B cell (primary cell): ENCODE data around the gene CYS1. TPM values are rescaled to one million over a fixed set of nuclear protein-coding genes. Genes with fewer than 3 reads are reported as not detected.

Source experiments
- ATAC-seq: fragments of 200-7000 bp; cut with Tn5 transposase; one replicate; pipeline ENCODE4 v1.10.0; 2021; ENCODE audit warnings: low read depth, mild to moderate bottlenecking, moderate number of reproducible peaks, moderate library complexity
- CTCF ChIA-PET: fragments of 350-600 bp; sonication (Branson Sonifier 250); formaldehyde crosslinking; loops from one replicate; lab custom pipeline; 2021; ENCODE audit warnings: antibody characterized with exemption, inconsistent platforms; lab: Charles Lee
- POLR2A ChIA-PET: fragments of 350-600 bp; sonication (Branson Sonifier 250); formaldehyde crosslinking; loops from one replicate; lab custom pipeline; 2021; ENCODE audit warnings: antibody characterized with exemption; lab: Charles Lee
- DNase-seq: peaks from one replicate; pipeline ENCODE4 v3.0.0; 2013
- H2AFZ ChIP-seq: 2 replicates; pipeline ENCODE4 v1.6.1; 2012; ENCODE audit warnings: mild to moderate bottlenecking, low read depth, low read length; ENCODE audit not compliant: insufficient read depth, poor library complexity, severe bottlenecking
- H3K27ac ChIP-seq, 2 donors: 1 replicate in 1 of 2; 2 replicates in 1 of 2; pipeline ENCODE4 v1.5.1; 2012 to 2013; ENCODE audit warnings: low read length in 2 of 2, mild to moderate bottlenecking in 2 of 2, moderate library complexity in 1 of 2
- H3K27me3 ChIP-seq, 4 experiments: fragments of 200-600 bp in 1 of 4; sonication (generic) in 1 of 4; replicated peaks in 1 of 4; 1 replicate in 2 of 4; 2 replicates in 2 of 4; pipeline versions ENCODE4 v1.6.1 to v1.7.0; 2013 to 2016; ENCODE audit warnings: low read length in 3 of 4, mild to moderate bottlenecking in 2 of 4, mixed read lengths in 1 of 4, moderate library complexity in 1 of 4; ENCODE audit not compliant: insufficient read depth in 4 of 4, control insufficient read depth in 3 of 4; ENCODE audit errors: control extremely low read depth in 1 of 4
- H3K36me3 ChIP-seq, 2 experiments: replicated peaks in 1 of 2; 1 replicate in 1 of 2; 2 replicates in 1 of 2; pipeline versions ENCODE4 v1.6.1 to v1.7.1; 2013; ENCODE audit warnings: low read length in 1 of 2; ENCODE audit not compliant: insufficient read depth in 2 of 2, control insufficient read depth in 1 of 2; ENCODE audit errors: control extremely low read depth in 1 of 2, extremely low read depth in 1 of 2
- H3K4me1 ChIP-seq, 2 donors: fragments of 200-600 bp in 1 of 2; sonication (generic) in 1 of 2; 1 replicate in 1 of 2; 2 replicates in 1 of 2; pipeline versions ENCODE4 v1.5.1 to v1.6.1; 2013 to 2017; ENCODE audit warnings: low read length in 2 of 2; ENCODE audit not compliant: control insufficient read depth in 2 of 2, insufficient read depth in 2 of 2
- H3K4me2 ChIP-seq: replicated peaks from 2 replicates; pipeline ENCODE3; 2012; ENCODE audit warnings: mild to moderate bottlenecking, low read depth, low read length; ENCODE audit not compliant: poor library complexity, severe bottlenecking
- H3K4me3 ChIP-seq, 5 experiments: fragments of 200-600 bp in 1 of 5; sonication (generic) in 1 of 5; 1 replicate in 3 of 5; 2 replicates in 2 of 5; pipeline versions ENCODE4 v1.5.1 to v1.7.0; 2011 to 2016; ENCODE audit warnings: low read length in 4 of 5, mild to moderate bottlenecking in 4 of 5, low read depth in 2 of 5, control low read depth in 1 of 5, moderate library complexity in 1 of 5; ENCODE audit not compliant: insufficient read depth in 1 of 5; ENCODE audit errors: control extremely low read depth in 1 of 5, extremely low read depth in 1 of 5
- H3K79me2 ChIP-seq: fragments of 200-600 bp; sonication (generic); one replicate; pipeline ENCODE4 v1.6.0; 2016; ENCODE audit warnings: low read length; ENCODE audit not compliant: control insufficient read depth, insufficient read depth
- H3K9ac ChIP-seq: fragments of 200-600 bp; sonication (generic); 2 replicates; pipeline ENCODE4 v1.6.1; 2017; ENCODE audit warnings: mild to moderate bottlenecking, low read length, moderate library complexity
- H3K9me3 ChIP-seq, 3 donors: one replicate each; pipeline versions ENCODE4 v1.6.1 to v1.7.1; 2013; ENCODE audit warnings: low read length in 2 of 3; ENCODE audit not compliant: control insufficient read depth in 2 of 3, insufficient read depth in 1 of 3; ENCODE audit errors: control extremely low read depth in 1 of 3
- H4K20me1 ChIP-seq: 2 replicates; pipeline ENCODE4 v1.6.0; 2012; ENCODE audit warnings: mild to moderate bottlenecking, low read length; ENCODE audit not compliant: insufficient read depth, control insufficient read depth, poor library complexity, severe bottlenecking
- H3K27ac Mint-ChIP-seq: one replicate; pipeline ENCODE4 v1.8.0; 2021; ENCODE audit warnings: mixed read lengths
- H3K27me3 Mint-ChIP-seq: one replicate; pipeline ENCODE4 v1.8.0; 2021; ENCODE audit warnings: mixed read lengths
- H3K4me1 Mint-ChIP-seq: one replicate; pipeline ENCODE4 v1.8.0; 2021; ENCODE audit warnings: mixed read lengths
- H3K4me3 Mint-ChIP-seq: one replicate; pipeline ENCODE4 v1.8.0; 2021; ENCODE audit warnings: mixed read lengths
- H3K9me3 Mint-ChIP-seq: one replicate; pipeline ENCODE4 v1.8.0; 2022; ENCODE audit warnings: mixed read lengths; ENCODE audit not compliant: insufficient read depth
- CTCF ChIP-seq: fragments of 200-600 bp; IDR thresholded peaks from one replicate; pipeline ENCODE4 v1.8.0; 2022; ENCODE audit warnings: antibody characterized with exemption, mild to moderate bottlenecking
- EZH2 ChIP-seq: IDR thresholded peaks from 2 replicates; pipeline ENCODE4 v1.6.1; 2012; ENCODE audit warnings: borderline replicate concordance, low read depth, mild to moderate bottlenecking, moderate library complexity, low read length; ENCODE audit not compliant: insufficient read depth, poor library complexity, severe bottlenecking
- WGBS: methylation state at CpG from one replicate; pipeline ENCODE4 v1.1.5; 2013; ENCODE audit warnings: missing lambda C conversion rate; ENCODE audit not compliant: insufficient coverage; 5-methylcytosine and 5-hydroxymethylcytosine counted together
- intact Hi-C: fragments of 100-400 bp; cut with micrococcal nuclease; formaldehyde crosslinking; loops from one replicate; pipeline ENCODE4 v1.10.0; 2022
- polyA plus RNA-seq: library from polyadenylated mRNA; depleted of rRNA; stranded (reverse); fragments of >200 nt; gene quantifications from 2 replicates; pipeline ENCODE4 v1.2.3, GENCODE V29; 2012
- total RNA-seq, 2 donors: library from RNA; stranded (reverse); fragments of 120-200 nt in 1 of 2; gene quantifications; 1 replicate in 1 of 2; 2 replicates in 1 of 2; pipeline versions ENCODE4 v1.2.3 to v1.2.4, GENCODE V29; 2013 to 2022

CYS1 gene
- total and polyA plus RNA-seq, 2 donors (not counting 1 experiment from before 2014, with no cell fraction given) = not detected

GRCh38 chr2:10086950-10087349, 6.7 kb upstream of the CYS1 start:
- CTCF ChIA-PET = interaction anchor here (1.2 to 12.9 kb wide), 2 partner anchors 10 to 15 kb away, joined by 4 to 143 read pairs; no protein-coding TSS in a partner anchor

GRCh38 chr2:10085668-10086059, 5.5 kb upstream of the CYS1 start:
- Mint-ChIP-seq H3K27me3 (peaks cover 59% of the 10 kb centered on the region), H3K4me3 (no peak overlapping the region), H3K4me1 (peaks cover 10% of the 10 kb centered on the region), H3K9me3 (no peaks in the 10 kb centered on the region), H3K27ac (no peak overlapping the region)
- H3K36me3 ChIP-seq = no peaks in the 10 kb centered on the region
- TF ChIP-seq CTCF = no peak
- TF ChIP-seq EZH2 = no peak
- peaks cover 7 to 9% of the 10 kb centered on the region in 2 donors for H3K4me1 ChIP-seq
- DNase-seq (no peak), ATAC-seq (no peak)
- peaks cover 0 to 47% (median 25%) of the 10 kb centered on the region in 4 experiments for H3K27me3 ChIP-seq
- ChIA-PET POLR2A (no interaction called here), CTCF (interaction anchor here (0.9 to 2.5 kb wide), 5 partner anchors 9 to 349 kb away, joined by 3 to 21 read pairs (median 4); no protein-coding TSS in a partner anchor)
- H3K4me2 ChIP-seq = no peak overlapping the region
- no peaks in the 10 kb centered on the region for H4K20me1 ChIP-seq
- H3K27ac ChIP-seq = no peak overlapping the region
- no peaks in the 10 kb centered on the region for H3K79me2 ChIP-seq
- H3K4me3 ChIP-seq = no peak overlapping the region
- intact Hi-C loops = no loop called here
- no peak overlapping the region for H3K9ac ChIP-seq
- peaks cover 0 to 1% (median 0%) of the 10 kb centered on the region in 3 donors for H3K9me3 ChIP-seq
- H2AFZ ChIP-seq = no peak overlapping the region
- WGBS = 100% methylated on average over 6 of the region's 11 CpGs

More at GRCh38 chr2:10086950-10087349, 6.7 kb upstream of the CYS1 start:
- no peaks in the 10 kb centered on the region for H3K9me3 Mint-ChIP-seq
- peaks cover 56% of the 10 kb centered on the region for H3K27me3 Mint-ChIP-seq
- no peak overlapping the region for H2AFZ ChIP-seq
- H3K4me2 ChIP-seq = no peak overlapping the region
- no peak for DNase-seq
- H3K4me1 Mint-ChIP-seq = peaks cover 9% of the 10 kb centered on the region
- H3K79me2 ChIP-seq = no peaks in the 10 kb centered on the region
- ATAC-seq = no peak
- H3K9me3 ChIP-seq = peaks cover 0 to 11% (median 1%) of the 10 kb centered on the region in 3 donors
- H3K27me3 ChIP-seq = peaks cover 0 to 51% (median 18%) of the 10 kb centered on the region in 4 experiments
- no peak overlapping the region for H3K27ac ChIP-seq
- no peaks in the 10 kb centered on the region for H3K36me3 ChIP-seq
- H4K20me1 ChIP-seq = no peaks in the 10 kb centered on the region
- H3K4me3 ChIP-seq = no peak overlapping the region
- 90% methylated on average over 3 of the region's 4 CpGs for WGBS
- intact Hi-C loops = no loop called here
- POLR2A ChIA-PET = no interaction called here
- H3K27ac Mint-ChIP-seq = no peak overlapping the region
- peaks cover 9 to 12% of the 10 kb centered on the region in 2 donors for H3K4me1 ChIP-seq
- H3K9ac ChIP-seq = no peak overlapping the region
- no peak overlapping the region for H3K4me3 Mint-ChIP-seq
- TF ChIP-seq CTCF = no peak
- TF ChIP-seq EZH2 = no peak
